Jurkat, Clone E6-1 (cell line): Measurements from ENCODE around the gene SP5. TPM values are rescaled to one million over a fixed set of nuclear protein-coding genes. Genes with fewer than 3 reads are reported as not detected.
A peak's percentile ranks its signal among the peaks of the same experiment; 100 is the strongest.
"Not testable (repeated sequence)": the region's sequence is repeated elsewhere in the genome, so short reads cannot be mapped to it uniquely, and the experiment has no call there.

Source experiments
- DNase-seq: peaks from one replicate; pipeline ENCODE4 v3.0.0-alpha.2; 2011; ENCODE audit warnings: low read depth, low spot score
- H3K4me3 ChIP-seq: 2 replicates; pipeline ENCODE4 v1.5.1; 2011; ENCODE audit warnings: mild to moderate bottlenecking, low read length, control low read depth, moderate library complexity
- polyA plus RNA-seq: library from polyadenylated mRNA; unstranded; fragments of >200 nt; gene quantifications from one replicate; pipeline ENCODE4 v1.2.1, GENCODE V29; 2012; ENCODE audit warnings: missing spikeins; ENCODE audit not compliant: insufficient read length, insufficient read depth

SP5 gene
- 2.0 TPM for polyA plus RNA-seq

GRCh38 chr2:170715062-170715931 is at the start of gene SP5:
SP5 (plus strand) TSS chr2:170715337; CDS start chr2:170715513, 176 bp downstream.
- peak within 1 kb of the TSS; percentile 56 for H3K4me3 ChIP-seq

DNA sequence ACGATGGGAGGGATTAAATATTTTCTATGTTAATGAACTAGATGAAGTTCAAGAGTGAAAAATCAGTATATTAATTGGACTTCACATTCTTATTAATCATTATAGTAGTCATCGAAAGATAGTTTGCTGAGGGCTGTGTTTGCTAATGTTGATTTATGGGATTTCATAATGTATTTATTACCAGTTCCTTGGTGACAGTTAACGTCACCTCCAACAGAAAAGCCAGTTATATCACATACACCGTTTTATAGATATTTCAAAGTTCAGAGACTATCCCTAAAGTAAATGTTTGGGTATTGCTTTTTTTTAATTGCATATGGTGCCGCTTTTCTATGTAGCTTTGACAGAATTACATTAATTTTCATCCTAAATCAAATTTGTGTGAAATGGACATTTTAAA is 49.4 kb upstream of the SP5 start:
- no peak for DNase-seq
- H3K4me3 ChIP-seq = no peak overlapping the region

More at GRCh38 chr2:170715062-170715931, at the start of gene SP5:
- peak; percentile 79 for DNase-seq

- no peak overlapping the region for H3K4me3 ChIP-seq
- no peak for DNase-seq
These were observed 45.2 kb upstream of the SP5 start for GRCh38 chr2:170669909-170670308.

- no peak for DNase-seq
- H3K4me3 ChIP-seq = no peak overlapping the region
These were observed 44.5 kb upstream of the SP5 start for GRCh38 chr2:170670651-170671050.

GRCh38 chr2:170671079-170671478 is 44.1 kb upstream of the SP5 start:
- no peak for DNase-seq
- H3K4me3 ChIP-seq = no peak overlapping the region

DNA sequence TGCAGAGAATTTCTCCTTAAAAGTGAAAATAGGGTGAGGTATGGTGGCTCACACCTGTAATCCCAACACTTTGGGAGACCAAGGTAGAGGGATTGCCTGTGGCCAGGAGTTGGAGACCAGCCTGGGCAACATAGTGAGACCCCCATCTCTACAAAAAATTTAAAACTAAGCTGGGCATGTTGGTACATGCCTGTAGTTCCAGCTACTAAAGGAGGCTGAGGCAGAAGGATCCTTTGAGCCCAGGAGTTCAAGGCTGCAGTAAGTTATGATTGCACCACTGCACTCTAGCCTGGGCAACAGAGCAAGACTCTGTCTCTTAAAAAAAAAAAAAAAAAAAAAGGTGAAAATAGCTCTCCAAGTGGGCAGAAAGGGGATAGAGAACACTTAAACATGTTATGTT is 40.9 kb upstream of the SP5 start:
- H3K4me3 ChIP-seq, DNase-seq: not testable (repeated sequence)

GRCh38 chr2:170675701-170676100 is 39.4 kb upstream of the SP5 start:
- H3K4me3 ChIP-seq = no peak overlapping the region
- DNase-seq = no peak

GRCh38 chr2:170679607-170680079 is 35.5 kb upstream of the SP5 start:
- H3K4me3 ChIP-seq = no peak overlapping the region
- peak; percentile 18 for DNase-seq

- no peak overlapping the region for H3K4me3 ChIP-seq
- DNase-seq = peak; percentile 73
These were observed 34.8 kb upstream of the SP5 start for GRCh38 chr2:170680172-170680941.

GRCh38 chr2:170681311-170681710 is 33.8 kb upstream of the SP5 start:
- no peak overlapping the region for H3K4me3 ChIP-seq
- no peak for DNase-seq

- no peak overlapping the region for H3K4me3 ChIP-seq
- no peak for DNase-seq
These were observed 29.5 kb upstream of the SP5 start for GRCh38 chr2:170685591-170685990.

GRCh38 chr2:170689481-170689880 is 25.7 kb upstream of the SP5 start:
- DNase-seq = no peak
- H3K4me3 ChIP-seq = no peak overlapping the region

- no peak for DNase-seq
- H3K4me3 ChIP-seq = no peak overlapping the region
These were observed 24.5 kb upstream of the SP5 start for GRCh38 chr2:170690640-170691039.

- no peak overlapping the region for H3K4me3 ChIP-seq
- no peak for DNase-seq
These were observed 20.8 kb upstream of the SP5 start for GRCh38 chr2:170694316-170694715.

DNA sequence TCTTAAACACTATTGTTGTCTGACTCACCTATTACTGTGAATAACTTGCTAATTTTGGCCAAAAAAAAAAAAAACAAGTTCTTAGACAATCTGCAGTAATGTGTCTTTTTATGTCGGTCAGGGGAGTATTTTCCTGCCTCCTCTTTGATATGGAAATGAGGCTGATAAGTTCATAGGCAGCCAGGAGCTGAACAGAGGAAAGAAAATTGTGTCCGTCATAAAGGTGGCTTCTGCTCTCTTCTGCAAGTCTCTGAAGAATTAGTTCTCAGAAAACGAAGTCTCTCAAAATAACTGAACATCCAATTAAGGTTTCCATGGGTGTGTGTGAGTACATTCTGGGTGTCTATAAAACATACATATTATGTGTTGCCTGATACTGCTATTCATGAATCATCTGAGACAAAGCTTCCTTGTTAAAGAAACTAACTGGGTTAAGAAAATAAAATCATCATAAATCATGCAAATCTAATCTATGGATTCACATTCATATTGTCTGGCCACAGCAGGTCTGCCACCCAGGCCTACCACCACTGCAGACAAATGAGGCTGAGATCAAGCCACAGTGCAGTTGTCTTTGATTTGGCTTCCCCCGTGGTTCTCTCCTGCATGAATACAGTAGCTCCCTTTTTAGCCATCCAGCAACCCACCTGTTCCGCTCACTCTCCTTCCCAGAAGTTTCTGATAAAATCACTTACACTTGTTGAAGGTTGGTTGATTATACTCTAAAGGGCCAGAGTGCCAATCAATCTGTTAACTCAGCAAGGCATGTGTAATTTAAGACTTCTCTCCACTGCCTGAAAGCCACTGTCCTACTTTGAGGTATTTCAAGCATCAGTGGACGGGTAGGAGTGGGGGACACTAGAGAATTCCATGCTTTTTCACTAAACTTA is 19.4 kb upstream of the SP5 start:
- no peak overlapping the region for H3K4me3 ChIP-seq
- DNase-seq = no peak

GRCh38 chr2:170696948-170697347 is 18.2 kb upstream of the SP5 start:
- H3K4me3 ChIP-seq = no peak overlapping the region
- DNase-seq = no peak

GRCh38 chr2:170701011-170701410 is 14.1 kb upstream of the SP5 start:
- H3K4me3 ChIP-seq = no peak overlapping the region
- DNase-seq = no peak

- no peak for DNase-seq
- no peak overlapping the region for H3K4me3 ChIP-seq
These were observed 11.2 kb upstream of the SP5 start for GRCh38 chr2:170703776-170704476.
